NB4 (cell line): Measurements from ENCODE around the gene PLXDC2.

Source experiments
- DNase-seq: peaks from one replicate; pipeline ENCODE4 v3.0.0; 2010; ENCODE audit warnings: low read depth
- H3K4me3 ChIP-seq: one replicate; pipeline ENCODE4 v1.5.1; 2011; ENCODE audit warnings: mild to moderate bottlenecking, low read depth, low read length, moderate library complexity
- CTCF ChIP-seq: IDR thresholded peaks from one replicate; pipeline ENCODE4 v1.5.1; 2012; ENCODE audit warnings: low read depth, low read length
- MAX ChIP-seq: IDR thresholded peaks from 2 replicates; pipeline ENCODE4 v1.6.1; 2011; ENCODE audit warnings: low read depth, low read length
- MYC ChIP-seq: IDR thresholded peaks from 2 replicates; pipeline ENCODE4 v1.6.1; 2011; ENCODE audit warnings: low read depth, low read length
- POLR2A ChIP-seq: IDR thresholded peaks from 2 replicates; pipeline ENCODE4 v1.6.1; 2011; ENCODE audit warnings: mild to moderate bottlenecking; ENCODE audit not compliant: insufficient read length; ENCODE audit errors: extremely low read depth

The PLXDC2 gene

GRCh38 chr10:20073167-20073566, 256.9 kb downstream of the PLXDC2 start:
- H3K4me3 ChIP-seq: no peak overlapping the region
- DNase-seq: no peak
- TF ChIP-seq MAX: no peak
- TF ChIP-seq MYC: no peak

GRCh38 chr10:20075713-20076112, 259.5 kb downstream of the PLXDC2 start:
- no peak for DNase-seq
- no peak overlapping the region for H3K4me3 ChIP-seq
- no peak for TF ChIP-seq MAX
- TF ChIP-seq CTCF: no peak
- TF ChIP-seq POLR2A: no peak
- no peak for TF ChIP-seq MYC

- DNase-seq: no peak
- no peak overlapping the region for H3K4me3 ChIP-seq
- no peak for TF ChIP-seq POLR2A
Measured at GRCh38 chr10:20084451-20084850, 268.2 kb downstream of the PLXDC2 start.

DNA sequence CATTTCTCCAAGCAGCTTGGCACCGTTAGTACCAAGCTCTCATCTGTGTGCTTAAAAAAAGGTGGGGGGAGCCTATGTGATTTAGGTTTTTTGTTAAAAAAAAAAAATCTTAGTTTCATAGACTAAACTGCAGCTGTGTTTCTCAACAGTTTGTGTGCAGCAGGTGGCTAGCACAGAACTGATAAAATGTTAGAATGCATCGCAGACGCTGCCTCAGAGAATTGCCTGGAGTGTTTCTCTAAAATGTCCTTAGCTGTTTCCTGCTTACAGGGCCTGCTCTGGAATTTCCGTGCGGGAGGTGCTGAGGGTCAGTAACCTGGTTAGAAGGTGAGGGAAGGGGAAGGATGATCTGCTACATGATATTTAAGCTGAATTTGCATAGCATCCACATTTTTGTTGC, 268.9 kb downstream of the PLXDC2 start:
- no peak for TF ChIP-seq POLR2A
- no peak for TF ChIP-seq MAX
- no peak for TF ChIP-seq CTCF
- TF ChIP-seq MYC: no peak
- H3K4me3 ChIP-seq: no peak overlapping the region
- DNase-seq: no peak

- no peak for DNase-seq
- TF ChIP-seq POLR2A (no peak), MAX (no peak), MYC (no peak), CTCF (no peak)
Measured at GRCh38 chr10:20087353-20087752, 271.1 kb downstream of the PLXDC2 start.

GRCh38 chr10:20088061-20088701, 271.9 kb downstream of the PLXDC2 start:
- no peak for TF ChIP-seq MYC
- TF ChIP-seq POLR2A: no peak
- no peak for TF ChIP-seq CTCF
- no peak for TF ChIP-seq MAX
- DNase-seq: no peak
- H3K4me3 ChIP-seq: no peak overlapping the region

More at GRCh38 chr10:20087353-20087752, 271.1 kb downstream of the PLXDC2 start:
- H3K4me3 ChIP-seq: no peak overlapping the region

GRCh38 chr10:20089879-20090278, 273.6 kb downstream of the PLXDC2 start:
- TF ChIP-seq POLR2A (no peak), MAX (no peak), MYC (no peak), CTCF (no peak)
- no peak for DNase-seq

More at GRCh38 chr10:20089879-20090278, 273.6 kb downstream of the PLXDC2 start:
- H3K4me3 ChIP-seq: no peak overlapping the region
